ENCODE data around the gene B9D1. TPM values are rescaled to one million over a fixed set of nuclear protein-coding genes. Genes with fewer than 3 reads are reported as not detected.

B9D1 gene
- total and polyA plus RNA-seq, 2 of the 13 experiments (the other 11 are each of a cell fraction or from before 2014, with no cell fraction given): 27.7 to 31.1 TPM

DNA sequence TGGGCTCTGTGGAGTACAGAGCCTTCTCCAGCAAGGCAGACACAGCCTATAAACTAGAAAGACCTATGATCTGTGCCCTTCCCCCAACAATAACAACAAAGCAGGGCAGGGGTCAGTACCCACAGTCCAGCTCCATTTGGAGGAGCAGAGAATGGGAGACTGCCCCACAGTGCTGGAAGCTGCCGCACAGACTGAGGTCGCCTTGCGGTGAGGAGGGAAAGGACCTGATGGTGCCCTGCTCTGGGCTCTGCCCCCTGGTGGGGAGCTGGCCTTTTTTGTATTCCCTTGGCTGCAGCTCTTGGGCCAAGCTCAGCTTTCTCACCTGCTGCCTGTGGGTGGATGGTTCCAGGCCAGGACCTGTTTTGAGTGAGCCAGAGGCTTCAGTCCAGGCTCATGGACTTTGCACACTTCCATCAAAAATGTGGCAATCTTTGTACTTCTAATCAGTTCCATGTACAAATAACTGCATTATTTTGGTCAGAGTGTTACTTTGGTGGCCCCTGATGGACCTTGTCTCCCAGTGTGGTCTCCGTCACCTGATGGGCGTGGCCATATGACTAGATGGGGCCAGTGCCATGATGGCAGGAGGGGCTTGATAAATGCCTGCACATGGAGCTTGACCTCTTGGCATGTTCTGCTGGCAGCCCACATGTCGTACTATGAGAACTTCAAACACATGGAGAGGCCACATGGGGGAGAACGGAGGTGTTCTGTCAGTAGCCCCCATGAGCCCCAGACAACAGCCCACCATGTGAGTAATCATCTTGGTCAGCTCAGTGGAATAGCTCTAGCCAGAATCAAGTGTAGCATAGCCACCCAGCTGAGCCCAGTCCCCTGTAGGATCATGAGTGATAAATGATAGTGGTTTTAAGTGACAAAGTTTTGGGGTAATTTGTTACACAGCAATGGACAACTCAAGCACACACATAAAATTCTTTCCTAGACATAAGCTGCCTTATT is 24.2 kb downstream of the B9D1 start (continued):
- TF ChIP-seq, protein P1, sequence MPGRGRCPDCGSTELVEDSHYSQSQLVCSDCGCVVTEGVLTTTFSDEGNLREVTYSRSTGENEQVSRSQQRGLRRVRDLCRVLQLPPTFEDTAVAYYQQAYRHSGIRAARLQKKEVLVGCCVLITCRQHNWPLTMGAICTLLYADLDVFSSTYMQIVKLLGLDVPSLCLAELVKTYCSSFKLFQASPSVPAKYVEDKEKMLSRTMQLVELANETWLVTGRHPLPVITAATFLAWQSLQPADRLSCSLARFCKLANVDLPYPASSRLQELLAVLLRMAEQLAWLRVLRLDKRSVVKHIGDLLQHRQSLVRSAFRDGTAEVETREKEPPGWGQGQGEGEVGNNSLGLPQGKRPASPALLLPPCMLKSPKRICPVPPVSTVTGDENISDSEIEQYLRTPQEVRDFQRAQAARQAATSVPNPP (CRISPR knock-in tag; IDR thresholded peaks at IDR 0.05): peak; percentile 89; the same call in 1 of the 2 replicates
- no peak; the same call in none of the 2 replicates for TF ChIP-seq ZBTB20 (CRISPR knock-in tag; IDR thresholded peaks at IDR 0.05; ENCODE audit: borderline replicate concordance, low read depth)
- no peak for TF ChIP-seq RFX3 (CRISPR knock-in tag; IDR thresholded peaks at IDR 0.05)
- TF ChIP-seq SOX13 (IDR thresholded peaks at IDR 0.05): peak; percentile 42; the same call in 1 of the 2 replicates
- peak in 1 of 2 experiments; percentile 73; a peak in 1 of 4 replicates for TF ChIP-seq SOX13 (CRISPR knock-in tag; conservative IDR thresholded peaks at IDR 0.05 in 1 of 2, IDR thresholded peaks at IDR 0.05 in 1 of 2)
- TF ChIP-seq ZBTB1 (CRISPR knock-in tag; IDR thresholded peaks at IDR 0.05; ENCODE audit: borderline replicate concordance): no peak
- peak; percentile 75; the same call in 1 of the 2 replicates for TF ChIP-seq NCOA1 (CRISPR knock-in tag; IDR thresholded peaks at IDR 0.05)
- 0 out of 2 replicates have a peak, but pooled peaks have one; percentile 63 for TF ChIP-seq HNRNPL (IDR thresholded peaks at IDR 0.05; ENCODE audit: low read depth, low read length)
- TF ChIP-seq ATF1 (CRISPR knock-in tag; IDR thresholded peaks at IDR 0.05): 0 out of 2 replicates have a peak, but pooled peaks have one; percentile 42
- TF ChIP-seq ZNF431 (CRISPR knock-in tag; IDR thresholded peaks at IDR 0.05; ENCODE audit: borderline replicate concordance, low read depth): no peak
- TF ChIP-seq, protein P2, sequence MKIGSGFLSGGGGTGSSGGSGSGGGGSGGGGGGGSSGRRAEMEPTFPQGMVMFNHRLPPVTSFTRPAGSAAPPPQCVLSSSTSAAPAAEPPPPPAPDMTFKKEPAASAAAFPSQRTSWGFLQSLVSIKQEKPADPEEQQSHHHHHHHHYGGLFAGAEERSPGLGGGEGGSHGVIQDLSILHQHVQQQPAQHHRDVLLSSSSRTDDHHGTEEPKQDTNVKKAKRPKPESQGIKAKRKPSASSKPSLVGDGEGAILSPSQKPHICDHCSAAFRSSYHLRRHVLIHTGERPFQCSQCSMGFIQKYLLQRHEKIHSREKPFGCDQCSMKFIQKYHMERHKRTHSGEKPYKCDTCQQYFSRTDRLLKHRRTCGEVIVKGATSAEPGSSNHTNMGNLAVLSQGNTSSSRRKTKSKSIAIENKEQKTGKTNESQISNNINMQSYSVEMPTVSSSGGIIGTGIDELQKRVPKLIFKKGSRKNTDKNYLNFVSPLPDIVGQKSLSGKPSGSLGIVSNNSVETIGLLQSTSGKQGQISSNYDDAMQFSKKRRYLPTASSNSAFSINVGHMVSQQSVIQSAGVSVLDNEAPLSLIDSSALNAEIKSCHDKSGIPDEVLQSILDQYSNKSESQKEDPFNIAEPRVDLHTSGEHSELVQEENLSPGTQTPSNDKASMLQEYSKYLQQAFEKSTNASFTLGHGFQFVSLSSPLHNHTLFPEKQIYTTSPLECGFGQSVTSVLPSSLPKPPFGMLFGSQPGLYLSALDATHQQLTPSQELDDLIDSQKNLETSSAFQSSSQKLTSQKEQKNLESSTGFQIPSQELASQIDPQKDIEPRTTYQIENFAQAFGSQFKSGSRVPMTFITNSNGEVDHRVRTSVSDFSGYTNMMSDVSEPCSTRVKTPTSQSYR (CRISPR knock-in tag; IDR thresholded peaks at IDR 0.05; ENCODE audit: borderline replicate concordance): peak; percentile 96
- peak; percentile 80 for TF ChIP-seq BORCS8-MEF2B (CRISPR knock-in tag; IDR thresholded peaks at IDR 0.05)
- TF ChIP-seq DMAP1 (CRISPR knock-in tag; IDR thresholded peaks at IDR 0.05): peak; percentile 45; the same call in 1 of the 2 replicates
- no peak; the same call in 1 of the 2 replicates for TF ChIP-seq TARDBP (CRISPR knock-in tag; IDR thresholded peaks at IDR 0.05)
- no peak for TF ChIP-seq FOXP1 (IDR thresholded peaks at IDR 0.05)
- TF ChIP-seq FOXP1 (CRISPR knock-in tag; IDR thresholded peaks at IDR 0.05): peak; percentile 18; the same call in 1 of the 2 replicates
- TF ChIP-seq ZNF225 (CRISPR knock-in tag; IDR thresholded peaks at IDR 0.05): no peak
- peak; percentile 40 for TF ChIP-seq ZNF543 (CRISPR knock-in tag; IDR thresholded peaks at IDR 0.05)
- peak; percentile 80; the same call in 1 of the 2 replicates for TF ChIP-seq HOXA5 (CRISPR knock-in tag; IDR thresholded peaks at IDR 0.05)
- peak; percentile 63 to 68 for TF ChIP-seq POLR2A (IDR thresholded peaks at IDR 0.05; ENCODE audit: insufficient read depth in 1 of 2, low read depth in 2 of 2, low read length in 2 of 2)
- peak; percentile 95 for TF ChIP-seq ZNF598 (CRISPR knock-in tag; IDR thresholded peaks at IDR 0.05; ENCODE audit: borderline replicate concordance)
- peak; percentile 19; the same call in 1 of the 2 replicates for TF ChIP-seq ZNF124 (CRISPR knock-in tag; IDR thresholded peaks at IDR 0.05)
- TF ChIP-seq PHF21A (CRISPR knock-in tag; IDR thresholded peaks at IDR 0.05): peak; percentile 71; the same call in 1 of the 2 replicates
- TF ChIP-seq, protein P3, sequence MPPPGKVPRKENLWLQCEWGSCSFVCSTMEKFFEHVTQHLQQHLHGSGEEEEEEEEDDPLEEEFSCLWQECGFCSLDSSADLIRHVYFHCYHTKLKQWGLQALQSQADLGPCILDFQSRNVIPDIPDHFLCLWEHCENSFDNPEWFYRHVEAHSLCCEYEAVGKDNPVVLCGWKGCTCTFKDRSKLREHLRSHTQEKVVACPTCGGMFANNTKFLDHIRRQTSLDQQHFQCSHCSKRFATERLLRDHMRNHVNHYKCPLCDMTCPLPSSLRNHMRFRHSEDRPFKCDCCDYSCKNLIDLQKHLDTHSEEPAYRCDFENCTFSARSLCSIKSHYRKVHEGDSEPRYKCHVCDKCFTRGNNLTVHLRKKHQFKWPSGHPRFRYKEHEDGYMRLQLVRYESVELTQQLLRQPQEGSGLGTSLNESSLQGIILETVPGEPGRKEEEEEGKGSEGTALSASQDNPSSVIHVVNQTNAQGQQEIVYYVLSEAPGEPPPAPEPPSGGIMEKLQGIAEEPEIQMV (CRISPR knock-in tag; IDR thresholded peaks at IDR 0.05; ENCODE audit: low read depth): no peak; the same call in 1 of the 2 replicates
- no peak for TF ChIP-seq SIN3B (IDR thresholded peaks at IDR 0.05; ENCODE audit: low read length)
- TF ChIP-seq ZNF83 (CRISPR knock-in tag; IDR thresholded peaks at IDR 0.05; ENCODE audit: borderline replicate concordance): no peak
